Ovary (tissue), 9 donors: ENCODE results near the gene CDYL2. TPM values are rescaled to one million over a fixed set of nuclear protein-coding genes. Genes with fewer than 3 reads are reported as not detected.

Experiments
- DNase-seq, 5 donors: peaks; one replicate each; pipeline ENCODE4 v3.0.0-alpha.2; 2019 to 2020
- H3K27ac ChIP-seq, 2 donors: fragments of 200-600 bp; one replicate each; pipeline versions ENCODE4 v1.5.1 to v1.8.0; 2019 to 2022
- H3K27me3 ChIP-seq: fragments of 200-600 bp; one replicate; pipeline ENCODE4 v1.8.0; 2022
- H3K36me3 ChIP-seq: fragments of 200-600 bp; sonication (generic); one replicate; pipeline ENCODE4 v1.5.1; 2019
- H3K4me1 ChIP-seq: one replicate; pipeline ENCODE4 v1.8.1; 2013; ENCODE audit warnings: mild to moderate bottlenecking, moderate library complexity; ENCODE audit not compliant: insufficient read depth
- H3K4me3 ChIP-seq: fragments of 200-600 bp; sonication (generic); one replicate; pipeline ENCODE4 v1.5.1; 2017
- H3K9me3 ChIP-seq, 2 donors: fragments of 200-600 bp in 1 of 2; sonication (generic) in 1 of 2; one replicate each; pipeline versions ENCODE4 v1.5.1 to v1.8.1; 2013 to 2019; ENCODE audit warnings: mild to moderate bottlenecking in 1 of 2, moderate library complexity in 1 of 2
- CTCF ChIP-seq, 3 donors: fragments of 450-650 bp in 2 of 3; fragments of 200-600 bp in 1 of 3; IDR thresholded peaks; one replicate each; pipeline versions ENCODE4 v1.5.1 to v1.8.0; 2016 to 2022; ENCODE audit warnings: antibody characterized with exemption in 3 of 3, mild to moderate bottlenecking in 1 of 3
- EP300 ChIP-seq: sonication (generic); formaldehyde crosslinking; IDR thresholded peaks from one replicate; pipeline ENCODE4 v1.6.1; 2017; ENCODE audit warnings: antibody characterized with exemption
- POLR2A ChIP-seq: fragments of 450-650 bp; IDR thresholded peaks from one replicate; pipeline ENCODE4 v1.6.1; 2017; ENCODE audit warnings: antibody characterized with exemption, mild to moderate bottlenecking, moderate library complexity
- WGBS, 3 donors: extraction: QIAGEN DNeasy Blood & Tissue Kit in 1 of 3; methylation state at CpG; one replicate each; pipeline versions ENCODE4 v1.1.5 to v1.1.7; 2013 to 2017; 5-methylcytosine and 5-hydroxymethylcytosine counted together
- intact Hi-C, 4 donors: fragments of 100-400 bp; cut with DNase I; formaldehyde crosslinking; loops; one replicate each; pipeline versions ENCODE4 v1.11.0 to v1.15.1; 2022 to 2023
- polyA plus RNA-seq, 2 donors: library from polyadenylated mRNA; stranded (reverse); fragments of 200-250 nt in 1 of 2; fragments of 350-450 nt in 1 of 2; fragmentation: Illumina TruSeq in 1 of 2; extraction: RNeasy Lipid Tissue Mini Kit (QIAGEN cat#74804) in 1 of 2; gene quantifications; one replicate each; pipeline ENCODE4 v1.2.3, GENCODE V29; 2013 to 2014
- total RNA-seq, 7 donors: library from RNA; depleted of rRNA in 2 of 7; stranded (reverse); fragments of >200 nt in 2 of 7; fragmentation: NEBNext Ultra II Directional in 3 of 7; extraction: Animal tissue kit (Norgen Biotek cat#: 25700) in 3 of 7; gene quantifications; one replicate each; pipeline versions ENCODE4 v1.1.0 to v1.2.4, GENCODE V29; 2016 to 2023
- donor health status: DM: no; HTN: no; CAD: no; lungs with moderate emphysema.
- donor health status: DM: no; HTN: no; CAD: no.
- donor health status: Bipolar disorder and iron deficiency.
- donor health status: DM: yes; HTN: yes; CAD: no.
- donor health status: DM: no; HTN: no; CAD: no.
- donor health status: DM: yes; HTN: yes; CAD: no.

CDYL2 gene
- total and polyA plus RNA-seq, 9 donors = 0.48 to 4.4 (median 1.8) TPM

GRCh38 chr16:80671281-80671849 is 133.0 kb downstream of the CDYL2 start:
- no peak overlapping the region for H3K4me3 ChIP-seq
- H3K36me3 ChIP-seq = no peaks in the 10 kb centered on the region
- no peaks in the 10 kb centered on the region for H3K9me3 ChIP-seq
- WGBS, 3 donors = 66 to 75% (median 72%) methylated on average over 5 of the region's 5 CpGs
- no peak for DNase-seq
- intact Hi-C loops = no loop called here
- no peaks in the 10 kb centered on the region for H3K4me1 ChIP-seq
- H3K27ac ChIP-seq = no peak overlapping the region
- H3K27me3 ChIP-seq = no peaks in the 10 kb centered on the region
- TF ChIP-seq EP300 (no peak), CTCF (IDR thresholded peaks at IDR 0.05) (no peak), POLR2A (no peak)

DNA sequence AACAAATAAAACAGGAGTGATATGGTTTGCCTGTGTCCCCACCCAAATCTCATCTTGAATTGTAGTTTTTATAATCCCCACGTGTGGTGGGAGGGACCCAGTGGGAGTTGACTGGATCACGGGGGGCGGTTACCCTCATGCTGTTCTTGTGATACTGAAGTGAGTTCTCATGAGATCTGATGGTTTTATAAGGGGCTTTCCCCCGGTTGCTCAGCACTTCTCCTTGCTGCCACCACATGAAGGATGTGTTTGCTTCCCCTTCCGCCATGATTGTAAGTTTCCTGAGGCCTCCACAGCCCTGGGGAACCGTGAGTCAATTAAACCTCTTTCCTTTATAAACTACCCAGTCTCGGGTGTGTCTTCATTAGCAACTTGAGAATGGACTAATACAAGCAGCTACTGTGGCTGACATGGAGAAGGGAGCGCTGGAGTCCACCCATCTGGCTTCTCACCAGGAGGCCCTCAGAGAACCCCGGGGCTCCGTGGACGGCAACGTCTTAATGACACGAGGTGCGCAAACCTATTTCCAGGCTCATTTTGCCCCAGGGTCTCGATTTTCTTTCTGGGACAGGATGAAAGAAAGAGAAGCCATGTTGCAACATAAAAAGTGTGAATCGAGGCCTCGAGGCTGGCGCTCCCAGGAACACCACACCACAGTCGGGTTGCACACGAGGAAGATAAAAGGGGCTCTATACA is 134.1 kb downstream of the CDYL2 start:
- H3K9me3 ChIP-seq = no peaks in the 10 kb centered on the region
- TF ChIP-seq POLR2A (no peak), EP300 (no peak), CTCF (IDR thresholded peaks at IDR 0.05) (no peak)
- no peak overlapping the region for H3K4me3 ChIP-seq
- no peak for DNase-seq
- no peak overlapping the region for H3K27ac ChIP-seq
- no peaks in the 10 kb centered on the region for H3K27me3 ChIP-seq
- H3K4me1 ChIP-seq = no peaks in the 10 kb centered on the region
- H3K36me3 ChIP-seq = no peaks in the 10 kb centered on the region
- WGBS, 3 donors = 89 to 91% (median 90%) methylated on average over 20 of the region's 20 CpGs
- intact Hi-C loops = no loop called here

GRCh38 chr16:80669673-80670072 is 134.7 kb downstream of the CDYL2 start:
- DNase-seq = no peak
- Histone ChIP-seq H3K27me3 (no peaks in the 10 kb centered on the region), H3K36me3 (no peaks in the 10 kb centered on the region), H3K27ac (no peak overlapping the region), H3K4me1 (no peaks in the 10 kb centered on the region), H3K4me3 (no peak overlapping the region), H3K9me3 (no peaks in the 10 kb centered on the region)
- TF ChIP-seq CTCF (IDR thresholded peaks at IDR 0.05) (no peak), EP300 (no peak), POLR2A (no peak)
- intact Hi-C loops = no loop called here
- 95 to 98% (median 95%) methylated on average over 6 of the region's 6 CpGs for WGBS, 3 donors

DNA sequence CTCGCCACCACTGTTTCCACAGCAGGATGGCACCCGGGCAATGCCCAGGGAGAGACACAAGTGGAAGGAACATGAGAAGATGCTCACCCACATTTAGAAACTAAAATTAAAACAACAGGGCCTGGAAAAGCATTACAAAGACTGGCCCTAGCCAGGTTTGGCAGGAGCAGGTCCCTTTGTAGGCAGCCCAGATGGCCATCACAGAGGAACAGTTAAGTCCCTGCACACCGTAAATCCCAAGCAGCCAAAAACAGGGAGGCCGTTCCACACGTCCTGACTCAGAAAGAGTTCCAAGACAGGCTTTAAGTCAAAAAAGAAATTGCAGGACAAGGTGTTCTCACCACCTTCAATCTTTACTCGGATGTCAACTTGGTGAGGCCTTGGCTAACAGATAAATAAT is 136.5 kb downstream of the CDYL2 start:
- H3K27me3 ChIP-seq = no peaks in the 10 kb centered on the region
- H3K4me3 ChIP-seq = no peak overlapping the region
- H3K36me3 ChIP-seq = no peaks in the 10 kb centered on the region
- no peak for DNase-seq
- H3K4me1 ChIP-seq = no peaks in the 10 kb centered on the region
- no peak for TF ChIP-seq EP300
- no peak for TF ChIP-seq CTCF (IDR thresholded peaks at IDR 0.05)
- no peak for TF ChIP-seq POLR2A
- WGBS, 3 donors = 89 to 92% (median 92%) methylated on average over 6 of the region's 6 CpGs
- no peak overlapping the region for H3K27ac ChIP-seq
- intact Hi-C loops = no loop called here
- no peaks in the 10 kb centered on the region for H3K9me3 ChIP-seq
